HUES64 (cell line): ENCODE results near the gene SLC30A1.

Experiments
- H3K27ac ChIP-seq: 2 replicates; pipeline ENCODE4 v1.7.0; 2013; ENCODE audit warnings: low read depth, low read length, inconsistent platforms
- H3K27me3 ChIP-seq: 2 replicates; pipeline ENCODE4 v1.6.1; 2013; ENCODE audit warnings: mild to moderate bottlenecking, low read length; ENCODE audit not compliant: insufficient read depth
- H3K36me3 ChIP-seq: 2 replicates; pipeline ENCODE4 v1.6.1; 2013; ENCODE audit warnings: mild to moderate bottlenecking, low read length; ENCODE audit not compliant: insufficient read depth
- H3K4me1 ChIP-seq: 2 replicates; pipeline ENCODE4 v1.6.1; 2013; ENCODE audit warnings: mild to moderate bottlenecking, low read length, moderate library complexity; ENCODE audit not compliant: insufficient read depth
- H3K4me3 ChIP-seq: 2 replicates; pipeline ENCODE4 v1.5.1; 2013; ENCODE audit warnings: mild to moderate bottlenecking, low read length, moderate library complexity
- H3K9ac ChIP-seq: 2 replicates; pipeline ENCODE4 v1.6.1; 2013; ENCODE audit warnings: mild to moderate bottlenecking, low read depth, low read length
- H3K9me3 ChIP-seq: 2 replicates; pipeline ENCODE4 v1.6.1; 2013; ENCODE audit warnings: low read depth, low read length; ENCODE audit not compliant: insufficient read depth
- WGBS: fragments of 150-250, 120-280 bp; methylation state at CpG from one replicate; pipeline ENCODE4 v1.1.7; 2013; ENCODE audit warnings: missing lambda C conversion rate; 5-methylcytosine and 5-hydroxymethylcytosine counted together

Gene SLC30A1

GRCh38 chr1:211527888-211528287 lies 51.1 kb downstream of the SLC30A1 start:
- no peak overlapping the region for H3K4me3 ChIP-seq
- H3K36me3 ChIP-seq, result no peaks in the 10 kb centered on the region
- no peaks in the 10 kb centered on the region for H3K9me3 ChIP-seq
- H3K9ac ChIP-seq, result no peak overlapping the region
- 86% methylated on average over 5 of the region's 5 CpGs for WGBS
- no peaks in the 10 kb centered on the region for H3K4me1 ChIP-seq
- H3K27me3 ChIP-seq, result no peaks in the 10 kb centered on the region
- no peak overlapping the region for H3K27ac ChIP-seq

GRCh38 chr1:211527006-211527405 lies 52.0 kb downstream of the SLC30A1 start:
- H3K9ac ChIP-seq, result no peak overlapping the region
- H3K4me1 ChIP-seq, result peaks cover 4% of the 10 kb centered on the region
- no peaks in the 10 kb centered on the region for H3K9me3 ChIP-seq
- H3K36me3 ChIP-seq, result no peaks in the 10 kb centered on the region
- no peak overlapping the region for H3K4me3 ChIP-seq
- no peak overlapping the region for H3K27ac ChIP-seq
- WGBS, result 93% methylated on average over 3 of the region's 3 CpGs
- no peaks in the 10 kb centered on the region for H3K27me3 ChIP-seq

DNA sequence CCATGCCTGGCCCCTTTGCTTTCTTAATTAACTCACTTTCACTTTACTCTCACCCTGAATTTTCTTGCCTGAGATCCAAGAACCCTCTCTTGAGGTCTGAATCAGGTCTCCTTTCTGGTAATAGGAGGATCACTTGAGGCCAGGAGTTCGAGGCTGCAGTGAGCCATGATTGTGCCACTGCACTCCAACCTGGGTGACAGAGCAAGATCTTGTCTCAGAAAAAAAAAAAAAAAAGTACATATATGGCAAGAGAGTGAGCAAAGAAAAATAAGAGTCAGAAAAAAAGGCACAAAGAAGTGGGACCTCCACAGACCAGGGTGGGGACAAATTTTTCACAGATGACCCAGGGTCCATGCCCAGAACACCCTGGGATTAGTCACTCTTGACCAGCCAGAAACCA lies 52.9 kb downstream of the SLC30A1 start:
- Histone ChIP-seq H3K27ac (no peak overlapping the region), H3K4me1 (peaks cover 4% of the 10 kb centered on the region), H3K27me3 (no peaks in the 10 kb centered on the region; the same call in 1 of the 2 replicates), H3K9me3 (no peaks in the 10 kb centered on the region), H3K4me3 (no peak overlapping the region), H3K36me3 (no peaks in the 10 kb centered on the region), H3K9ac (no peak overlapping the region)
- WGBS, result 94% methylated on average over 1 of the region's 1 CpG

- Histone ChIP-seq H3K27me3 (no peaks in the 10 kb centered on the region; the same call in 1 of the 2 replicates), H3K36me3 (no peaks in the 10 kb centered on the region), H3K27ac (no peak overlapping the region), H3K9me3 (no peaks in the 10 kb centered on the region), H3K9ac (no peak overlapping the region), H3K4me1 (peaks cover 4% of the 10 kb centered on the region), H3K4me3 (no peak overlapping the region)
- WGBS, result 91% methylated on average over 8 of the region's 9 CpGs
These were observed 53.8 kb downstream of the SLC30A1 start for GRCh38 chr1:211525101-211525676.

DNA sequence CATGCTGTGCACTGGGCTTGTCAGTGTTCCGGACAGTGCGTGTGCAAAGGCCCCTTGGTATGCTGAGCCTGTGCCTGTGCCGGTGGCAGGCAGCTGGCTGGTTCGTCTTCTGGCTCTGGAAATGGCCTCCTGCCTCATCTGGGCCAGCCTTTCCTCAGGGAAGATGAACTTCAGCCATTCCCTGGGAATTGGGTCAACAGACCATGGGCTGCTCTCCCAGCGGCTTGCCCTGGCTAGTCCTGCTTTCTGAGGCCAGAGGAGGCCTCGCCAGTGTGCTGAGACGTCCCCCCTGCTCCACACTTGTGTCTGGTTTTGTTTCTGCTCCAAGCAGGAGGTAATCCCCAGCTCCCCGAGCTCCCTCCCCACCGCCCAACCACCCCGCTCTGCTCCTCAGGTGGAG lies 54.4 kb downstream of the SLC30A1 start:
- H3K9ac ChIP-seq, result no peak overlapping the region
- WGBS, result 93% methylated on average over 10 of the region's 10 CpGs

DNA sequence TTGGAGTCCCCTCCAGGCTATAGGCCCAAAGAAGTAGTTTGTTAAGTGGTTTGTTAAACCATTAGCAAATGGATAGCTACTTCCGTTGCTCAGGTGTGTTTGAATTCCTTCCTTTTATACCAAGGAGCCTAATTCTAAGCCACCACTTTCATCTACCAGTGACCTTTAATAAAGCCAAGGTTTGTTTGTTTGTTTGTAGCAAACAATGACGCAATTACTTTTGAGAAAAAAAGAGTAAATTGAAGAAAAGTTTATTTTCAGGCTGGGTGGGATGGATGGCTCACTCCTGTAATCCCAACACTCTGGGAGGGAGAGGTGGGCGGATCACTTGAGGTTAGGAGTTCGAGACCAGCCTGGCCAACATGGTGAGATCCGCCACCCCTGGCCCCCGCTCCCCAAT lies 56.2 kb downstream of the SLC30A1 start:
- 92% methylated on average over 4 of the region's 6 CpGs for WGBS
- no peak overlapping the region for H3K27ac ChIP-seq

More for the DNA sequence above, 54.4 kb downstream of the SLC30A1 start:
- no peak overlapping the region for H3K4me3 ChIP-seq
- no peak overlapping the region for H3K27ac ChIP-seq
- H3K9me3 ChIP-seq, result no peaks in the 10 kb centered on the region
- peaks cover 4% of the 10 kb centered on the region for H3K4me1 ChIP-seq
- H3K36me3 ChIP-seq, result no peaks in the 10 kb centered on the region
- no peaks in the 10 kb centered on the region; the same call in 1 of the 2 replicates for H3K27me3 ChIP-seq

More for the DNA sequence above, 56.2 kb downstream of the SLC30A1 start:
- no peak overlapping the region for H3K4me3 ChIP-seq
- H3K4me1 ChIP-seq, result peaks cover 4% of the 10 kb centered on the region
- H3K27me3 ChIP-seq, result no peaks in the 10 kb centered on the region; the same call in 1 of the 2 replicates
- H3K9me3 ChIP-seq, result no peaks in the 10 kb centered on the region
- H3K36me3 ChIP-seq, result no peaks in the 10 kb centered on the region
- H3K9ac ChIP-seq, result no peak overlapping the region
